ENCODE data around the gene HTRA2.

HTRA2 gene

GRCh38 chr2:74581463-74581862 lies 51.7 kb downstream of the HTRA2 start:
- Histone ChIP-seq H3K36me3 (ENCODE audit: insufficient read depth, low read length) (no peaks in the 10 kb centered on the region), H2AFZ (ENCODE audit: low read length, unreplicated experiment) (no peak overlapping the region), H3K27ac (ENCODE audit: low read depth, low read length) (no peak overlapping the region)

GRCh38 chr2:74582184-74582583 lies 52.5 kb downstream of the HTRA2 start:
- Histone ChIP-seq H3K4me3 (ENCODE audit: low read depth, low read length) (no peak overlapping the region), H3K27ac (ENCODE audit: low read depth, low read length) (no peak overlapping the region), H2AFZ (ENCODE audit: low read length, unreplicated experiment) (no peak overlapping the region), H3K4me1 (ENCODE audit: control insufficient read depth, insufficient read depth, low read length, unreplicated experiment) (peaks cover 38% of the 10 kb centered on the region), H3K27me3 (ENCODE audit: insufficient read depth, low read length) (no peaks in the 10 kb centered on the region), H3K79me2 (ENCODE audit: control insufficient read depth, insufficient read depth, low read length, unreplicated experiment) (no peaks in the 10 kb centered on the region), H3K36me3 (ENCODE audit: insufficient read depth, low read length) (no peaks in the 10 kb centered on the region)

More at GRCh38 chr2:74581463-74581862, 51.7 kb downstream of the HTRA2 start:
- Histone ChIP-seq H3K79me2 (ENCODE audit: control insufficient read depth, insufficient read depth, low read length, unreplicated experiment) (no peaks in the 10 kb centered on the region), H3K27me3 (ENCODE audit: insufficient read depth, low read length) (no peaks in the 10 kb centered on the region), H3K4me3 (ENCODE audit: low read depth, low read length) (no peak overlapping the region), H3K4me1 (ENCODE audit: control insufficient read depth, insufficient read depth, low read length, unreplicated experiment) (peaks cover 45% of the 10 kb centered on the region)

Measured in ACC112 (cell line).